Esophagus (tissue), 2 donors: ENCODE measurements around the gene F8. TPM values are rescaled to one million over a fixed set of nuclear protein-coding genes. Genes with fewer than 3 reads are reported as not detected.
"Not testable (repeated sequence)": the region's sequence is repeated elsewhere in the genome, so short reads cannot be mapped to it uniquely, and the experiment has no call there.

Source experiments
- H3K27ac ChIP-seq, 2 donors: one replicate each; pipeline ENCODE4 v1.5.1; 2013; ENCODE audit warnings: low read depth in 2 of 2, mild to moderate bottlenecking in 2 of 2, inconsistent platforms in 1 of 2, low read length in 1 of 2, moderate library complexity in 1 of 2
- H3K27me3 ChIP-seq, 2 donors: one replicate each; pipeline ENCODE4 v1.6.1; 2013; ENCODE audit warnings: low read length in 2 of 2, control low read depth in 1 of 2, mild to moderate bottlenecking in 1 of 2; ENCODE audit not compliant: insufficient read depth in 2 of 2, control insufficient read depth in 1 of 2
- H3K36me3 ChIP-seq, 2 donors: one replicate each; pipeline ENCODE4 v1.6.1; 2013; ENCODE audit warnings: low read length in 1 of 2; ENCODE audit not compliant: control insufficient read depth in 2 of 2, insufficient read depth in 2 of 2
- H3K4me1 ChIP-seq, 2 donors: one replicate each; pipeline ENCODE4 v1.6.1; 2013; ENCODE audit warnings: low read length in 1 of 2; ENCODE audit not compliant: control insufficient read depth in 2 of 2, insufficient read depth in 2 of 2
- H3K4me3 ChIP-seq, 2 donors: one replicate each; pipeline ENCODE4 v1.5.1; 2013; ENCODE audit warnings: low read length in 2 of 2, mild to moderate bottlenecking in 2 of 2, low read depth in 1 of 2, moderate library complexity in 1 of 2
- H3K9me3 ChIP-seq, 2 donors: one replicate each; pipeline ENCODE4 v1.6.1; 2013; ENCODE audit warnings: mild to moderate bottlenecking in 2 of 2, low read depth in 1 of 2, low read length in 1 of 2, moderate library complexity in 1 of 2; ENCODE audit not compliant: control insufficient read depth in 2 of 2, insufficient read depth in 1 of 2
- WGBS, 2 donors: extraction: QIAGEN DNeasy Blood & Tissue Kit; methylation state at CpG; one replicate each; pipeline ENCODE4 v1.1.7; 2013; 5-methylcytosine and 5-hydroxymethylcytosine counted together
- polyA plus RNA-seq, 2 donors: library from polyadenylated mRNA; stranded (reverse); fragments of 200-250 nt; gene quantifications; one replicate each; pipeline ENCODE4 v1.2.3, GENCODE V29; 2013
- donor health status: healthy with polysubstance abuse.
- donor health status: Bipolar disorder and iron deficiency.

Gene F8
- polyA plus RNA-seq, 2 donors = 2.2 TPM

GRCh38 chrX:154955799-154956198 lies 66.7 kb downstream of the F8 start:
- H3K4me3 ChIP-seq, H3K27me3 ChIP-seq, H3K9me3 ChIP-seq, H3K36me3 ChIP-seq, H3K27ac ChIP-seq, H3K4me1 ChIP-seq: not testable (repeated sequence)
- WGBS, 2 donors = 80 to 93% methylated on average over 3 of the region's 3 CpGs

GRCh38 chrX:154939265-154939664 lies 83.3 kb downstream of the F8 start:
- not testable (repeated sequence) for H3K4me1 ChIP-seq, H3K9me3 ChIP-seq
- WGBS, 2 donors = 77% methylated on average over 7 to 9 of the region's 10 CpGs

GRCh38 chrX:154924771-154925170 lies 97.8 kb downstream of the F8 start:
- H3K27me3 ChIP-seq, H3K4me3 ChIP-seq, H3K36me3 ChIP-seq, H3K27ac ChIP-seq, H3K9me3 ChIP-seq, H3K4me1 ChIP-seq: not testable (repeated sequence)
- WGBS, 2 donors = 83 to 89% methylated on average over 5 of the region's 5 CpGs

More at GRCh38 chrX:154939265-154939664, 83.3 kb downstream of the F8 start:
- not testable (repeated sequence) for H3K27me3 ChIP-seq, H3K27ac ChIP-seq, H3K36me3 ChIP-seq, H3K4me3 ChIP-seq

GRCh38 chrX:154918060-154918483 lies 104.5 kb downstream of the F8 start:
- Histone ChIP-seq H3K4me3 (no peak overlapping the region), H3K36me3 (no peaks in the 10 kb centered on the region), H3K27ac (no peak overlapping the region), H3K27me3 (no peaks in the 10 kb centered on the region), H3K4me1 (no peaks in the 10 kb centered on the region), H3K9me3 (no peaks in the 10 kb centered on the region)
- WGBS, 2 donors = 7 to 9% methylated on average over 5 of the region's 5 CpGs

GRCh38 chrX:154914052-154914451 lies 108.5 kb downstream of the F8 start:
- WGBS, 2 donors = 70 to 90% methylated on average over 2 of the region's 2 CpGs
- H3K36me3 ChIP-seq = no peaks in the 10 kb centered on the region
- no peak overlapping the region for H3K27ac ChIP-seq
- H3K4me3 ChIP-seq = no peak overlapping the region
- H3K27me3 ChIP-seq = no peaks in the 10 kb centered on the region
- H3K9me3 ChIP-seq = no peaks in the 10 kb centered on the region
- no peaks in the 10 kb centered on the region for H3K4me1 ChIP-seq

GRCh38 chrX:154910528-154910927 lies 112.0 kb downstream of the F8 start:
- WGBS, 2 donors = 82 to 83% methylated on average over 11 of the region's 11 CpGs
- H3K36me3 ChIP-seq, H3K27me3 ChIP-seq, H3K4me1 ChIP-seq, H3K9me3 ChIP-seq, H3K27ac ChIP-seq, H3K4me3 ChIP-seq: not testable (repeated sequence)

GRCh38 chrX:154910048-154910447 lies 112.5 kb downstream of the F8 start:
- not testable (repeated sequence) for H3K36me3 ChIP-seq, H3K4me1 ChIP-seq, H3K4me3 ChIP-seq, H3K27ac ChIP-seq, H3K27me3 ChIP-seq, H3K9me3 ChIP-seq
- 86 to 97% methylated on average over 4 of the region's 4 CpGs for WGBS, 2 donors

- H3K4me1 ChIP-seq = no peaks in the 10 kb centered on the region
- no peak overlapping the region for H3K4me3 ChIP-seq
- 71 to 79% methylated on average over 3 of the region's 3 CpGs for WGBS, 2 donors
- no peaks in the 10 kb centered on the region for H3K36me3 ChIP-seq
- H3K9me3 ChIP-seq = no peaks in the 10 kb centered on the region
- H3K27ac ChIP-seq = no peak overlapping the region
- no peaks in the 10 kb centered on the region for H3K27me3 ChIP-seq
Observed at GRCh38 chrX:154908821-154909220, 113.7 kb downstream of the F8 start.

GRCh38 chrX:154902408-154902807 lies 120.1 kb downstream of the F8 start:
- WGBS, 2 donors = 64 to 85% methylated on average over 1 of the region's 1 CpG

GRCh38 chrX:154900323-154900722 lies 122.2 kb downstream of the F8 start:
- Histone ChIP-seq H3K9me3 (no peaks in the 10 kb centered on the region), H3K27ac (no peak overlapping the region), H3K27me3 (no peaks in the 10 kb centered on the region), H3K4me3 (no peak overlapping the region), H3K4me1 (no peaks in the 10 kb centered on the region), H3K36me3 (no peaks in the 10 kb centered on the region)
- WGBS, 2 donors = 82 to 90% methylated on average over 8 of the region's 8 CpGs

More at GRCh38 chrX:154902408-154902807, 120.1 kb downstream of the F8 start:
- no peak overlapping the region for H3K27ac ChIP-seq
- H3K4me3 ChIP-seq = no peak overlapping the region
- H3K9me3 ChIP-seq = no peaks in the 10 kb centered on the region
- no peaks in the 10 kb centered on the region for H3K4me1 ChIP-seq
- no peaks in the 10 kb centered on the region for H3K36me3 ChIP-seq
- H3K27me3 ChIP-seq = no peaks in the 10 kb centered on the region
